ENCODE measurements around the gene LRCH1.

LRCH1 gene

GRCh38 chr13:46736541-46737310, 183.8 kb downstream of the LRCH1 start:
- Histone ChIP-seq H3K4me3 (IDR thresholded peaks at IDR 0.05; ENCODE audit: insufficient read depth, low read depth, low read length) (no peak overlapping the region), H3K79me2 (ENCODE audit: insufficient read depth, low read depth) (no peaks in the 10 kb centered on the region), H4K20me1 (ENCODE audit: insufficient read depth) (no peaks in the 10 kb centered on the region), H3K36me3 (ENCODE audit: insufficient read depth) (no peaks in the 10 kb centered on the region), H2AFZ (ENCODE audit: low read depth) (no peak overlapping the region), H3K27ac (no peak overlapping the region), H3K27me3 (ENCODE audit: insufficient read depth, low read depth) (no peaks in the 10 kb centered on the region), H3K4me2 (no peak overlapping the region), H3K9ac (no peak overlapping the region), H3K4me1 (ENCODE audit: low read depth, poor library complexity, severe bottlenecking) (no peaks in the 10 kb centered on the region)
- no peak for TF ChIP-seq CTCF (conservative IDR thresholded peaks at IDR 0.05; ENCODE audit: low read depth, low read length)

GRCh38 chr13:46738055-46738454, 185.1 kb downstream of the LRCH1 start:
- Histone ChIP-seq H3K4me3 (IDR thresholded peaks at IDR 0.05; ENCODE audit: insufficient read depth, low read depth, low read length) (no peak overlapping the region), H3K36me3 (ENCODE audit: insufficient read depth) (no peaks in the 10 kb centered on the region), H3K27me3 (ENCODE audit: insufficient read depth, low read depth) (no peaks in the 10 kb centered on the region), H3K27ac (no peak overlapping the region), H2AFZ (ENCODE audit: low read depth) (no peak overlapping the region), H3K9ac (no peak overlapping the region), H3K4me2 (no peak overlapping the region), H3K79me2 (ENCODE audit: insufficient read depth, low read depth) (no peaks in the 10 kb centered on the region), H3K4me1 (ENCODE audit: low read depth, poor library complexity, severe bottlenecking) (no peaks in the 10 kb centered on the region), H4K20me1 (ENCODE audit: insufficient read depth) (no peaks in the 10 kb centered on the region)
- no peak for TF ChIP-seq CTCF (conservative IDR thresholded peaks at IDR 0.05; ENCODE audit: low read depth, low read length)

- Histone ChIP-seq H4K20me1 (ENCODE audit: insufficient read depth) (no peaks in the 10 kb centered on the region), H3K27ac (no peak overlapping the region), H2AFZ (ENCODE audit: low read depth) (no peak overlapping the region), H3K79me2 (ENCODE audit: insufficient read depth, low read depth) (no peaks in the 10 kb centered on the region), H3K27me3 (ENCODE audit: insufficient read depth, low read depth) (no peaks in the 10 kb centered on the region), H3K4me3 (IDR thresholded peaks at IDR 0.05; ENCODE audit: insufficient read depth, low read depth, low read length) (no peak overlapping the region), H3K9ac (no peak overlapping the region), H3K4me1 (ENCODE audit: low read depth, poor library complexity, severe bottlenecking) (no peaks in the 10 kb centered on the region), H3K4me2 (no peak overlapping the region), H3K36me3 (ENCODE audit: insufficient read depth) (no peaks in the 10 kb centered on the region)
- TF ChIP-seq CTCF (conservative IDR thresholded peaks at IDR 0.05; ENCODE audit: low read depth, low read length): no peak
These were observed 185.8 kb downstream of the LRCH1 start for GRCh38 chr13:46738766-46739165.

- Histone ChIP-seq H3K36me3 (ENCODE audit: insufficient read depth) (no peaks in the 10 kb centered on the region), H3K4me3 (IDR thresholded peaks at IDR 0.05; ENCODE audit: insufficient read depth, low read depth, low read length) (no peak overlapping the region), H2AFZ (ENCODE audit: low read depth) (no peak overlapping the region), H3K4me1 (ENCODE audit: low read depth, poor library complexity, severe bottlenecking) (no peaks in the 10 kb centered on the region), H3K9ac (no peak overlapping the region), H3K79me2 (ENCODE audit: insufficient read depth, low read depth) (no peaks in the 10 kb centered on the region), H3K27ac (no peak overlapping the region), H3K27me3 (ENCODE audit: insufficient read depth, low read depth) (no peaks in the 10 kb centered on the region), H3K4me2 (no peak overlapping the region), H4K20me1 (ENCODE audit: insufficient read depth) (no peaks in the 10 kb centered on the region)
- no peak for TF ChIP-seq CTCF (conservative IDR thresholded peaks at IDR 0.05; ENCODE audit: low read depth, low read length)
These were observed 186.6 kb downstream of the LRCH1 start for GRCh38 chr13:46739447-46740098.

All from KMS-11 (cell line).